ENCODE data around the gene GAPVD1. TPM values are rescaled to one million over a fixed set of nuclear protein-coding genes. Genes with fewer than 3 reads are reported as not detected.

Gene GAPVD1
- total and polyA plus RNA-seq, 2 of the 13 experiments (the other 11 are each of a cell fraction or from before 2014, with no cell fraction given): 11.1 to 33.2 TPM

DNA sequence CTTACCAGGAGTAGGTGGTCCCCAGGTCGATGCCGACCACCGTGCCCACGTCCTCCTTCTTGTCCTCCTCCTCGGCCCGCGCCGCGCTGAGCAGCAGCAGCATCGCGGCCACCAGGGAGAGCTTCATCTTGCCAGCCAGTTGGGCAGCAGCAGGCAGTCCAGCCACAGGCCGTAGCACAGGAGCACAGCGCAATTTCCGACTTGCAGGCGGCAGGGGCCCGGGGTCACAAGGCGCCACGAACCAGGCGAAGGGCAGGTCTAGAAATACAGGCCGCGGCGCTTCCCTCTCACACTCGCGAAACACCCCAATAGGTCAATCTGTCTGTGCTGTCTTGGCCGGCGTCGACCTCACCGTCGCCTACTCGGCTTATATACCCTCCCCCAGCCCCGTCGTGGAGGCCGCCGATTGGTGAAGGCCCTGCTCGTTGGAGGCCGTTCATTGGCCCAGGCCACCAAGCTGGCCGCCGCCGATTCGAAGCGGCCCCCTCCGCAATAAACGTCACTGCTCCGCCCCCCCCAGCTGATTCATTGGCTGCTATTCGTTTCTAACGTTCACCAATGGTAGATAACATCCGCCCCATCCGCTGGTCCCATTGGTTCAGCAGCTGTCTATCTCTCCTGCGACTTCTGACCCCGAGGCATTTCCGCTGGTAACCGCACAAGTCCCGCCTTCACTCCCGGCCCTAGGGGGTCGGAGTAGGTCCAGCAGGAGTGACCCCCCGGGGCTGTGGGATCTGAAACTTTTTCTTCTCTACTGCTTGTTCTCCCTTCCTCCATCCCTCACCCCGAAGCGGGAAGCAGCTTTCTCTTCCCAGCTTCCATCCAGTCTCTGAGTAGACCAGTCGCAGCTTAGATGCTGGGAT, 20.4 kb upstream of the GAPVD1 start, which contains the start of gene HSPA5 (continued):
- peak; percentile 97 for TF ChIP-seq CREM (IDR thresholded peaks at IDR 0.05)
- TF ChIP-seq CREM (CRISPR knock-in tag; IDR thresholded peaks at IDR 0.05): no peak
- TF ChIP-seq, protein P1, sequence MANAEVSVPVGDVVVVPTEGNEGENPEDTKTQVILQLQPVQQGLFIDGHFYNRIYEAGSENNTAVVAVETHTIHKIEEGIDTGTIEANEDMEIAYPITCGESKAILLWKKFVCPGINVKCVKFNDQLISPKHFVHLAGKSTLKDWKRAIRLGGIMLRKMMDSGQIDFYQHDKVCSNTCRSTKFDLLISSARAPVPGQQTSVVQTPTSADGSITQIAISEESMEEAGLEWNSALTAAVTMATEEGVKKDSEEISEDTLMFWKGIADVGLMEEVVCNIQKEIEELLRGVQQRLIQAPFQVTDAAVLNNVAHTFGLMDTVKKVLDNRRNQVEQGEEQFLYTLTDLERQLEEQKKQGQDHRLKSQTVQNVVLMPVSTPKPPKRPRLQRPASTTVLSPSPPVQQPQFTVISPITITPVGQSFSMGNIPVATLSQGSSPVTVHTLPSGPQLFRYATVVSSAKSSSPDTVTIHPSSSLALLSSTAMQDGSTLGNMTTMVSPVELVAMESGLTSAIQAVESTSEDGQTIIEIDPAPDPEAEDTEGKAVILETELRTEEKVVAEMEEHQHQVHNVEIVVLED (CRISPR knock-in tag; IDR thresholded peaks at IDR 0.05; ENCODE audit: borderline replicate concordance): peak; percentile 56; the same call in 1 of the 2 replicates
- no peak for TF ChIP-seq ZNF549 (CRISPR knock-in tag; IDR thresholded peaks at IDR 0.05)
- no peak for TF ChIP-seq GPN1 (CRISPR knock-in tag; IDR thresholded peaks at IDR 0.05; ENCODE audit: borderline replicate concordance)
- peak; percentile 94 for TF ChIP-seq NFYC (CRISPR knock-in tag; IDR thresholded peaks at IDR 0.05)
- TF ChIP-seq ZNF180 (CRISPR knock-in tag; IDR thresholded peaks at IDR 0.05; ENCODE audit: borderline replicate concordance, low read depth): peak; percentile 68; the same call in 1 of the 2 replicates
- 0 out of 2 replicates have a peak, but pooled peaks have one; percentile 90 for TF ChIP-seq MZF1 (CRISPR knock-in tag; IDR thresholded peaks at IDR 0.05; ENCODE audit: borderline replicate concordance)
- TF ChIP-seq ZNF678 (CRISPR knock-in tag; IDR thresholded peaks at IDR 0.05): 0 out of 2 replicates have a peak, but pooled peaks have one; percentile 17
- no peak for TF ChIP-seq PTBP1 (IDR thresholded peaks at IDR 0.05; ENCODE audit: low read depth, low read length, poor library complexity, severe bottlenecking)
- TF ChIP-seq JUN (CRISPR knock-in tag; IDR thresholded peaks at IDR 0.05): no peak
- TF ChIP-seq BORCS8-MEF2B (CRISPR knock-in tag; IDR thresholded peaks at IDR 0.05): peak; percentile 77; the same call in 1 of the 2 replicates
- TF ChIP-seq, protein P2, sequence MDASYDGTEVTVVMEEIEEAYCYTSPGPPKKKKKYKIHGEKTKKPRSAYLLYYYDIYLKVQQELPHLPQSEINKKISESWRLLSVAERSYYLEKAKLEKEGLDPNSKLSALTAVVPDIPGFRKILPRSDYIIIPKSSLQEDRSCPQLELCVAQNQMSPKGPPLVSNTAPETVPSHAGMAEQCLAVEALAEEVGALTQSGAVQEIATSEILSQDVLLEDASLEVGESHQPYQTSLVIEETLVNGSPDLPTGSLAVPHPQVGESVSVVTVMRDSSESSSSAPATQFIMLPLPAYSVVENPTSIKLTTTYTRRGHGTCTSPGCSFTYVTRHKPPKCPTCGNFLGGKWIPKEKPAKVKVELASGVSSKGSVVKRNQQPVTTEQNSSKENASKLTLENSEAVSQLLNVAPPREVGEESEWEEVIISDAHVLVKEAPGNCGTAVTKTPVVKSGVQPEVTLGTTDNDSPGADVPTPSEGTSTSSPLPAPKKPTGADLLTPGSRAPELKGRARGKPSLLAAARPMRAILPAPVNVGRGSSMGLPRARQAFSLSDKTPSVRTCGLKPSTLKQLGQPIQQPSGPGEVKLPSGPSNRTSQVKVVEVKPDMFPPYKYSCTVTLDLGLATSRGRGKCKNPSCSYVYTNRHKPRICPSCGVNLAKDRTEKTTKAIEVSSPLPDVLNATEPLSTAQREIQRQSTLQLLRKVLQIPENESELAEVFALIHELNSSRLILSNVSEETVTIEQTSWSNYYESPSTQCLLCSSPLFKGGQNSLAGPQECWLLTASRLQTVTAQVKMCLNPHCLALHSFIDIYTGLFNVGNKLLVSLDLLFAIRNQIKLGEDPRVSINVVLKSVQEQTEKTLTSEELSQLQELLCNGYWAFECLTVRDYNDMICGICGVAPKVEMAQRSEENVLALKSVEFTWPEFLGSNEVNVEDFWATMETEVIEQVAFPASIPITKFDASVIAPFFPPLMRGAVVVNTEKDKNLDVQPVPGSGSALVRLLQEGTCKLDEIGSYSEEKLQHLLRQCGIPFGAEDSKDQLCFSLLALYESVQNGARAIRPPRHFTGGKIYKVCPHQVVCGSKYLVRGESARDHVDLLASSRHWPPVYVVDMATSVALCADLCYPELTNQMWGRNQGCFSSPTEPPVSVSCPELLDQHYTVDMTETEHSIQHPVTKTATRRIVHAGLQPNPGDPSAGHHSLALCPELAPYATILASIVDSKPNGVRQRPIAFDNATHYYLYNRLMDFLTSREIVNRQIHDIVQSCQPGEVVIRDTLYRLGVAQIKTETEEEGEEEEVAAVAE (CRISPR knock-in tag; IDR thresholded peaks at IDR 0.05; ENCODE audit: borderline replicate concordance): peak; percentile 78
- TF ChIP-seq, protein P3, sequence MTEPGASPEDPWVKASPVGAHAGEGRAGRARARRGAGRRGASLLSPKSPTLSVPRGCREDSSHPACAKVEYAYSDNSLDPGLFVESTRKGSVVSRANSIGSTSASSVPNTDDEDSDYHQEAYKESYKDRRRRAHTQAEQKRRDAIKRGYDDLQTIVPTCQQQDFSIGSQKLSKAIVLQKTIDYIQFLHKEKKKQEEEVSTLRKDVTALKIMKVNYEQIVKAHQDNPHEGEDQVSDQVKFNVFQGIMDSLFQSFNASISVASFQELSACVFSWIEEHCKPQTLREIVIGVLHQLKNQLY (CRISPR knock-in tag; IDR thresholded peaks at IDR 0.05): no peak
- TF ChIP-seq ZNF644 (CRISPR knock-in tag; IDR thresholded peaks at IDR 0.05; ENCODE audit: low read depth): no peak
- TF ChIP-seq ZNF101 (CRISPR knock-in tag; IDR thresholded peaks at IDR 0.05; ENCODE audit: borderline replicate concordance, low read depth): no peak
- no peak; the same call in 1 of the 2 replicates for TF ChIP-seq NCOA1 (CRISPR knock-in tag; IDR thresholded peaks at IDR 0.05)
- peak; percentile 89 for TF ChIP-seq THAP11 (CRISPR knock-in tag; IDR thresholded peaks at IDR 0.05)
- TF ChIP-seq, protein P4, sequence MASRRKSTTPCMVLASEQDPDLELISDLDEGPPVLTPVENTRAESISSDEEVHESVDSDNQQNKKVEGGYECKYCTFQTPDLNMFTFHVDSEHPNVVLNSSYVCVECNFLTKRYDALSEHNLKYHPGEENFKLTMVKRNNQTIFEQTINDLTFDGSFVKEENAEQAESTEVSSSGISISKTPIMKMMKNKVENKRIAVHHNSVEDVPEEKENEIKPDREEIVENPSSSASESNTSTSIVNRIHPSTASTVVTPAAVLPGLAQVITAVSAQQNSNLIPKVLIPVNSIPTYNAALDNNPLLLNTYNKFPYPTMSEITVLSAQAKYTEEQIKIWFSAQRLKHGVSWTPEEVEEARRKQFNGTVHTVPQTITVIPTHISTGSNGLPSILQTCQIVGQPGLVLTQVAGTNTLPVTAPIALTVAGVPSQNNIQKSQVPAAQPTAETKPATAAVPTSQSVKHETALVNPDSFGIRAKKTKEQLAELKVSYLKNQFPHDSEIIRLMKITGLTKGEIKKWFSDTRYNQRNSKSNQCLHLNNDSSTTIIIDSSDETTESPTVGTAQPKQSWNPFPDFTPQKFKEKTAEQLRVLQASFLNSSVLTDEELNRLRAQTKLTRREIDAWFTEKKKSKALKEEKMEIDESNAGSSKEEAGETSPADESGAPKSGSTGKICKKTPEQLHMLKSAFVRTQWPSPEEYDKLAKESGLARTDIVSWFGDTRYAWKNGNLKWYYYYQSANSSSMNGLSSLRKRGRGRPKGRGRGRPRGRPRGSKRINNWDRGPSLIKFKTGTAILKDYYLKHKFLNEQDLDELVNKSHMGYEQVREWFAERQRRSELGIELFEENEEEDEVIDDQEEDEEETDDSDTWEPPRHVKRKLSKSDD (CRISPR knock-in tag; IDR thresholded peaks at IDR 0.05; ENCODE audit: low read depth): peak; percentile 83; the same call in 1 of the 2 replicates
- TF ChIP-seq RXRB (CRISPR knock-in tag; IDR thresholded peaks at IDR 0.05; ENCODE audit: borderline replicate concordance): peak; percentile 45
